BLaER1 treated with 17β-estradiol and CSF1 and Interleukin-3, amounts not matched to agents 10 nM and 100 nM (cell line): ENCODE measurements around the gene CEP76.

Source experiments
- H3K27ac ChIP-seq, 11 experiments: shearing (Covaris generic); formaldehyde crosslinking; 2 replicates each; pipeline ENCODE4 v1.8.1; 2022
- H3K27me3 ChIP-seq, 11 experiments: shearing (Covaris generic); formaldehyde crosslinking; 2 replicates each; pipeline ENCODE4 v1.8.1; 2022
- H3K36me3 ChIP-seq, 11 experiments: shearing (Covaris generic); formaldehyde crosslinking; 2 replicates each; pipeline ENCODE4 v1.8.1; 2022
- H3K4me1 ChIP-seq, 10 experiments: shearing (Covaris generic); formaldehyde crosslinking; 2 replicates each; pipeline ENCODE4 v1.8.1; 2022
- H3K4me2 ChIP-seq, 11 experiments: shearing (Covaris generic); formaldehyde crosslinking; 2 replicates each; pipeline ENCODE4 v1.8.1; 2022
- H3K4me3 ChIP-seq, 10 experiments: shearing (Covaris generic); formaldehyde crosslinking; 2 replicates each; pipeline ENCODE4 v1.8.1; 2022
- H3K9ac ChIP-seq, 11 experiments: shearing (Covaris generic); formaldehyde crosslinking; 2 replicates each; pipeline ENCODE4 v1.8.1; 2022
- H3K9me3 ChIP-seq, 11 experiments: shearing (Covaris generic); formaldehyde crosslinking; replicated peaks in 1 of 11; 2 replicates each; pipeline ENCODE4 v1.8.1; 2022
- H4K20me1 ChIP-seq, 11 experiments: shearing (Covaris generic); formaldehyde crosslinking; 2 replicates each; pipeline ENCODE4 v1.8.1; 2022
- Cebpa-rat ChIP-seq, 11 experiments: shearing (Covaris generic); IDR thresholded peaks; 2 replicates each; pipeline ENCODE4 v1.8.1; 2022

The CEP76 gene

DNA sequence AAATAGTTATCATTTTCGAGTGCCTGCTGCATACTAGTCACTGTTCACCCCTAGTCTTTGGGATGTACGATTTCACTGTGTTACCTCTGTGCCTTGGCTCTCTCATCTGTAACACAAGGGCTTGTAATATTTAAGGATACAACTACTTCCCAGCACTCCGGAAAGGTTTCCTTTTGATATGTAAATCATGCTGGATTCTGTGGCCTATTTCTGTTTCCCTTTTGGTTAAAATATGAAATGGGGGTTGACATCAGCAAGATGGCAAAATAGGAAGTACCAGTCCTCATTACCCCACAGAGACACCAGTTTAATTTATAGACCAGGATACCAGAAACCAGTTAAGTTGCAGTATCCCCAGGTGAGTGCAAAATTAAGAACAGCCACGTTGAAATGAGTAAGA lies 23.8 kb upstream of the CEP76 start:
- peaks cover 0 to 16% (median 0%) of the 10 kb centered on the region in 11 experiments; a peak in 4 of 22 replicates for H4K20me1 ChIP-seq
- H3K4me2 ChIP-seq: peak overlapping the region; percentile 14 to 70 (median 46); a peak in 21 of 22 replicates
- peaks cover 11 to 31% (median 25%) of the 10 kb centered on the region in 11 experiments for H3K9me3 ChIP-seq
- H3K4me3 ChIP-seq: no peak overlapping the region
- no peaks in the 10 kb centered on the region for H3K27me3 ChIP-seq
- H3K9ac ChIP-seq: peak overlapping the region in 2 of 11 experiments; percentile 17 to 36; a peak in 2 of 22 replicates
- H3K27ac ChIP-seq: peak overlapping the region in 4 of 11 experiments; percentile 3 to 43 (median 16); a peak in 5 of 22 replicates
- no peak for TF ChIP-seq Cebpa-rat (IDR thresholded peaks at IDR 0.05)
- peaks cover 48 to 89% (median 69%) of the 10 kb centered on the region in 11 experiments for H3K36me3 ChIP-seq
- H3K4me1 ChIP-seq: peaks cover 11 to 15% (median 13%) of the 10 kb centered on the region in 10 experiments; a peak in 19 of 20 replicates

DNA sequence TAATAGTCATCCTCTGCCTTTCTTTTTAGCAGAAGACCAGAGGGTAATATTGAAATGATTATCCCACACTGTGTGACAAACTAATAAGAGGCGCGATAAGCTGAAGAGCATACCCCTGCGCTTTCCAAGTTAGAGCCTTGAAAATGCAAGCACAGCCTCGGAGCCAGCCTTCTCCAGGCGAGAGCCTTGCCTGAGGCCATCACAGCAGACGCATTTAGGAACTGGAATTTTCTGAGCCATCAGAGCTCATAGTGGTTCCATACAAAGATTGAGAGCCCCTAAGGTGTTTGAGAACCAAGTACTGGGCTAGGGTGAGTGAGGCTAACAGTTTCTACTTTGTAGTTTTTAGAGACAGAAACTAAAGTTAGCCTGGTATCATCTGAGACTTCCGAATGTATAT lies 20.2 kb upstream of the CEP76 start:
- TF ChIP-seq Cebpa-rat (IDR thresholded peaks at IDR 0.05): no peak
- H3K27me3 ChIP-seq: no peaks in the 10 kb centered on the region
- peaks cover 11 to 15% (median 13%) of the 10 kb centered on the region in 10 experiments; a peak in 19 of 20 replicates for H3K4me1 ChIP-seq
- H3K9ac ChIP-seq: no peak overlapping the region
- H3K9me3 ChIP-seq: no peaks in the 10 kb centered on the region
- peaks cover 80 to 99% (median 96%) of the 10 kb centered on the region in 11 experiments for H3K36me3 ChIP-seq
- H3K4me2 ChIP-seq: no peak overlapping the region
- H3K4me3 ChIP-seq: no peak overlapping the region
- peaks cover 0 to 23% (median 6%) of the 10 kb centered on the region in 11 experiments; a peak in 8 of 22 replicates for H4K20me1 ChIP-seq
- no peak overlapping the region for H3K27ac ChIP-seq

DNA sequence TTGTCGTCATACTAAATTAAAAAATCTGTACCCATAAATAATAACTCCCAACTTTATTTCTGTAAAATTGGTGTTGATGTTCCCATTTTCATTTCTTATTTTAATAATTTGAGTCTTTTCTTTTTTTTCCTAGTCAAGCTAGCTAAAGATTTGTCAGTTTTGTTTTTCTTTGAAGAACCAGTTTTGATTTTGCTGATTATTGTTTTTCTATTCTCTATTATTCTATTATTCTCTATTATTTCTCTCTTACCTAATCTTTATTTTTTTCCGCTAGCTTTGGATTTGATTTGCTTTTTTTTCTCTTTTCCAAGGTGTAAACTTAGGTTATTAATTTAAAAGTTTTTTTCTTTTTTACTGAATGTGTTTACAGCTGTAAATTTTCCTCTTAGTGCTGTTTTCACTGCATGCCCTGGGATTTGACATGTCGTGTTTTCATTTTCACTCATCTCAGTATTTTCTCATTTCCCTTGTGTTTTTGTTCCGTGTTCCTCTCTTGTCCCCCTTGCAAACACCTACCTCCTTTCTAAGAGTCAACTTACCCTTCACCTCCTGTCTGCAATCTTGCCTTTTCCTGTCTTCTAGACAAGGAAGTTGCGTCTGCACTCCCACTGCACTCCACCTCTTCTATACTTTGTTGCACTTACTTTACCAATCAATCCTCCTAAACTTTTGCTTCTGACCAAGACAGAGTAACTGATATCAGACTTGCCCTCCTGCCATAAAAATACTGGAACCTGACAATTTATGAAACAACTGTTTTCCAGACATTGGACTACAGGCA lies 19.2 kb upstream of the CEP76 start:
- TF ChIP-seq Cebpa-rat (IDR thresholded peaks at IDR 0.05): no peak
- Histone ChIP-seq H3K4me2 (no peak overlapping the region), H3K9ac (no peak overlapping the region; a peak in 1 of 22 replicates), H3K27me3 (no peaks in the 10 kb centered on the region), H3K36me3 (peaks cover 90 to 100% (median 99%) of the 10 kb centered on the region in 11 experiments), H3K4me3 (no peak overlapping the region), H3K27ac (no peak overlapping the region), H4K20me1 (peaks cover 0 to 30% (median 6%) of the 10 kb centered on the region in 11 experiments; a peak in 9 of 22 replicates), H3K9me3 (no peaks in the 10 kb centered on the region), H3K4me1 (peaks cover 8 to 11% (median 10%) of the 10 kb centered on the region in 10 experiments; a peak in 19 of 20 replicates)

DNA sequence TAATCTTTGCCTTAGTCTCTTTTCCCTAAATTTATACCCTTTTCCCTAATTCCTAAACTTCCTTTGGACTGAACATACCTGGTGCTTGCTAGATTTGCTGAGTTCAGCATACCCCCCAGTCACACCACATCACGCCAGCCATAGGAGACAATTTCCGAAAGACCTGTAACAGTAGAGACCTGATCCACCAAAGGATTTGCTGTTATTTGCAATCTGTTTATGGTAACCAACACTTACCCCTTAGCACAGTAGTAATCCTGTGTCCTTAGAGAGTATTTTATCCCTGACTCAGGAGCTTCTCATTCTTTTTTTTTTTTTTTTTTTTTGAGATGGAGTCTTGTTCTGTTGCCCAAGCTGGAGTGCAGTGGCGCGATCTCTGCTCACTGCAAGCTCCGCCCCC lies 8.9 kb upstream of the CEP76 start:
- H4K20me1 ChIP-seq: peaks cover 5 to 78% (median 44%) of the 10 kb centered on the region in 11 experiments; a peak in 20 of 22 replicates
- no peak overlapping the region for H3K4me2 ChIP-seq
- no peaks in the 10 kb centered on the region for H3K9me3 ChIP-seq
- no peak overlapping the region for H3K4me3 ChIP-seq
- H3K4me1 ChIP-seq: no peaks in the 10 kb centered on the region
- H3K9ac ChIP-seq: no peak overlapping the region
- H3K27ac ChIP-seq: no peak overlapping the region
- peaks cover 92 to 100% (median 99%) of the 10 kb centered on the region in 11 experiments for H3K36me3 ChIP-seq
- no peaks in the 10 kb centered on the region for H3K27me3 ChIP-seq
- TF ChIP-seq Cebpa-rat (IDR thresholded peaks at IDR 0.05): no peak

DNA sequence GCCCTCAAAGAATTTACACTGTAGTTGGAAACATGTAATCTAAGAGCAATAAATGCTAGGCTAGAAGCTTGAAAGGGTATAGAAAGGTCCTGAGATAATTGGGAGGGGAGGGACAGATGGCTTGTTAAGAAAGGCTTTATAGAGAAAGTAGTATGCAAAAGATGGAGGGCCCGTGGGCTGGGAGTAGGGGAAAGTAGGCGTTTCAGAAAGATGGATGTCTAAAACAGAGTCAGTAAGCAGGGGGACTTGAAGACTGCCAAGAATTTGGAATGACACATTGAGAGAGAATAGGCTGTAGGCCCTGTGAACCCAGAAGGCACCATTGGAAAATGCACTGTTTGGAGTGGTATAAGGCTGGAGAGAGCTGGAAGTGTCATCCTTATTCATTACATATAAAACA lies 1.1 kb upstream of the CEP76 start:
- Histone ChIP-seq H4K20me1 (peaks cover 24 to 58% (median 49%) of the 10 kb centered on the region in 11 experiments; a peak in 20 of 22 replicates), H3K9ac (peak overlapping the region; percentile 91 to 100 (median 99)), H3K4me1 (peaks cover 30 to 44% (median 40%) of the 10 kb centered on the region in 10 experiments), H3K27me3 (no peaks in the 10 kb centered on the region), H3K36me3 (peaks cover 41 to 70% (median 54%) of the 10 kb centered on the region in 11 experiments), H3K4me3 (peak overlapping the region; percentile 77 to 95 (median 86)), H3K9me3 (no peaks in the 10 kb centered on the region), H3K27ac (peak overlapping the region; percentile 94 to 100 (median 99); a peak in 21 of 22 replicates), H3K4me2 (peak overlapping the region; percentile 89 to 99 (median 94))
- TF ChIP-seq Cebpa-rat (IDR thresholded peaks at IDR 0.05): no peak

DNA sequence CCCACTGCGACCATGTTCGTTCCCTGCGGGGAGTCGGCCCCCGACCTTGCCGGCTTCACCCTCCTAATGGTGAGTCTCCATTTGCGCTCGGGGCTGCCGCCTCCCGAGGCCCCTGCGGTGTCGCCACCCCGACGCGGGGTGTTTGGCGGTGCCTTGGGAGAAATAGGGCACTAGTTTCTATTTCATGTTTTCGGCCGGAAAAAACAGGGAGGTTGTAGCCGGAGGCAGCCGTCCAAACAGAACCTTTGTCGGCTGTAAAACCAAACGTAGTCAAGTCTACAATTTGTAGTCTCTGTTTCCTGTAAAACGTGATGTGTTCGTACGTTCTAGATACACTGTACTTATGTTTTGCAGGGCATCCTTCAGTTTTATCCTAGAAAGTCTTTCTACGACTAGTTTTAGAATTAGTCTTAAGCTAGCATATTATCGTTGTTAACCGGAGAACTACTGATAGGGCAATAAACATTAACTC lies 609 bp upstream of the CEP76 start:
- peak overlapping the region; percentile 91 to 100 (median 99) for H3K9ac ChIP-seq
- H4K20me1 ChIP-seq: peaks cover 24 to 54% (median 44%) of the 10 kb centered on the region in 11 experiments; a peak in 20 of 22 replicates
- H3K27me3 ChIP-seq: no peaks in the 10 kb centered on the region
- H3K4me1 ChIP-seq: peaks cover 30 to 44% (median 40%) of the 10 kb centered on the region in 10 experiments
- H3K9me3 ChIP-seq: no peaks in the 10 kb centered on the region
- peak overlapping the region; percentile 89 to 99 (median 94) for H3K4me2 ChIP-seq
- no peak for TF ChIP-seq Cebpa-rat (IDR thresholded peaks at IDR 0.05)
- peak overlapping the region; percentile 77 to 95 (median 86) for H3K4me3 ChIP-seq
- H3K36me3 ChIP-seq: peaks cover 41 to 70% (median 54%) of the 10 kb centered on the region in 11 experiments
- peak overlapping the region; percentile 94 to 100 (median 99) for H3K27ac ChIP-seq

DNA sequence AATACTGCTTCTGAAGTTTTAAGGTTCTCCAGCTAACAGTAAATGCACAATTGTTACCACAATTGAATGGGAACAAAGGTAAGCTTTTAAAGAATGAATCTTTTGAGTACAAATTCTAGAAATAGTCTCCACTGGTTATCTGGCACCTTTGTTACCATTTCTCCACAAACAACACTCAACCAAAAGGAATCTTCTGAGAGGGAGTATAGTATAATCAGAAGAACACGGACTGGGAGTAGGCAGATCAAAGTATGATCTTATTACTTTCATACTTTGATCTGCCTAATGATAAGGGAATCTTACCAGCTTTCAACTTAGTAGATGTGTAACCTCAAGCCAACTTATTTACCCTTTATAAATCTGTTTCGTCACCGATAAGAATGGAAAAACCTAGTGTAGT lies 1.4 kb downstream of the CEP76 start:
- TF ChIP-seq Cebpa-rat (IDR thresholded peaks at IDR 0.05): no peak
- peaks cover 20 to 39% (median 27%) of the 10 kb centered on the region in 11 experiments; a peak in 20 of 22 replicates for H4K20me1 ChIP-seq
- peak overlapping the region; percentile 91 to 100 (median 99); a peak in 20 of 22 replicates for H3K9ac ChIP-seq
- H3K4me3 ChIP-seq: peak overlapping the region; percentile 77 to 95 (median 86)
- H3K27me3 ChIP-seq: no peaks in the 10 kb centered on the region
- H3K27ac ChIP-seq: peak overlapping the region in 9 of 11 experiments; percentile 94 to 100 (median 99); a peak in 12 of 22 replicates
- peaks cover 29 to 70% (median 51%) of the 10 kb centered on the region in 11 experiments for H3K36me3 ChIP-seq
- peak overlapping the region; percentile 80 to 95 (median 83) for H3K4me2 ChIP-seq
- H3K9me3 ChIP-seq: no peaks in the 10 kb centered on the region
- H3K4me1 ChIP-seq: peaks cover 30 to 44% (median 40%) of the 10 kb centered on the region in 10 experiments

DNA sequence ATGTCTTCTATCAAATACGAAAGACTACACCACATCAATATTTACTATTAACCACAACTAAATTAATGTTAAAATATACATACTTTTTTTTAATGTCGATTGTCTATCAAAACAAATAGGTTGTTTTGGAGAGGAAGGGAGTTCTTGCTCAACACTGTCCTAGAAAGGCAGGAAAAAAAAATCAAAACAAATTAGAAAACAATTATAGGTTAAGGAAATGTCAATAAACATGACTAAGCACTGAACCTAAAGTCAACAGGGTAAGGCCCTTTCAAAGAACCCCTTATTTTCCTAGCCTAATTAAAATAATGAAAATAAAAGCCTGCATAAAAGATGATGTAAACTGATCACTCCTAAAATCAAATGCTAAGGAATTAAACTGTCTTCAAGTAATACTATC lies 2.8 kb downstream of the CEP76 start:
- H3K27ac ChIP-seq: no peak overlapping the region
- H3K4me2 ChIP-seq: peak overlapping the region in 5 of 11 experiments; percentile 80 to 95 (median 89); a peak in 9 of 22 replicates
- peak overlapping the region in 1 of 11 experiments; percentile 35; a peak in 2 of 22 replicates for H3K9ac ChIP-seq
- H3K4me3 ChIP-seq: no peak overlapping the region
- no peak for TF ChIP-seq Cebpa-rat (IDR thresholded peaks at IDR 0.05)
- peaks cover 24 to 35% (median 33%) of the 10 kb centered on the region in 10 experiments for H3K4me1 ChIP-seq
- H3K9me3 ChIP-seq: no peaks in the 10 kb centered on the region
- peaks cover 7 to 25% (median 13%) of the 10 kb centered on the region in 11 experiments; a peak in 17 of 22 replicates for H4K20me1 ChIP-seq
- H3K36me3 ChIP-seq: peaks cover 32 to 70% (median 51%) of the 10 kb centered on the region in 11 experiments
- H3K27me3 ChIP-seq: no peaks in the 10 kb centered on the region

DNA sequence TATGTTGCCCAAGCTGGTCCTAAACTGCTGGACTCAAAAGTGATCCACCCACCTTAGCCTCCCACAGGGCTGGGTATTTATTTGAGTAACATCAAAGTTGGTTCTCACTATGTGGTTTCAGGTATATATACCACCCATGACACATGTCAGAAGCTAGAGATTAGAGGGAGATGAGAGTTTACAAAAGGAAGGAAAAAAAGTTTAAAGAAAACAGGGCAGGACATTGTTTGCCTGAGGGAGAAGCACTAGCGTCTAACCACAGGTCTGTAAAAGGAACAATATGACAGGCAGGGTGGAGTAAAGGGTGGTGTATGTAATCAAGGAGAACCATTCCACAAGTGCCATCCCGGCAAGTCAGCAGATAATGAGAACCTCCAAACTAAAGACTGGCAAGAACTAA lies 8.5 kb downstream of the CEP76 start:
- Histone ChIP-seq H4K20me1 (no peaks in the 10 kb centered on the region), H3K27ac (no peak overlapping the region), H3K4me1 (peaks cover 0 to 30% (median 14%) of the 10 kb centered on the region in 10 experiments; a peak in 15 of 20 replicates), H3K9me3 (no peaks in the 10 kb centered on the region), H3K27me3 (no peaks in the 10 kb centered on the region), H3K4me2 (no peak overlapping the region), H3K9ac (no peak overlapping the region; a peak in 1 of 22 replicates), H3K36me3 (peaks cover 35 to 91% (median 77%) of the 10 kb centered on the region in 11 experiments), H3K4me3 (no peak overlapping the region)
- TF ChIP-seq Cebpa-rat (IDR thresholded peaks at IDR 0.05): no peak
